AG04449 (cell line): ENCODE data around the gene PPP1R2.
"Not testable (repeated sequence)": the region's sequence is repeated elsewhere in the genome, so short reads cannot be mapped to it uniquely, and the experiment has no call there.

Experiments
- CTCF ChIA-PET: fragments of 350-600 bp; formaldehyde crosslinking; extraction: SDS; loops from one replicate; lab custom pipeline; 2021; ENCODE audit warnings: antibody characterized with exemption; lab: Yijun Ruan, JAX
- POLR2A ChIA-PET: fragments of 400-600, 350-600 bp; formaldehyde crosslinking; extraction: SDS; loops from one replicate; lab custom pipeline; 2020; ENCODE audit warnings: antibody characterized with exemption, inconsistent platforms; lab: Yijun Ruan, JAX
- DNase-seq: peaks from one replicate; pipeline ENCODE4 v3.0.0-alpha.2; 2010; ENCODE audit warnings: low read depth, low spot score
- H3K4me3 ChIP-seq: 2 replicates; pipeline ENCODE4 v1.5.1; 2011; ENCODE audit warnings: low read depth, mild to moderate bottlenecking, control low read depth, low read length
- TF ChIP-seq, protein P1 (sequence below): IDR thresholded peaks from one replicate; pipeline ENCODE4 v1.5.1; 2011; ENCODE audit warnings: mild to moderate bottlenecking, moderate library complexity, low read length, control low read depth, inconsistent platforms; ENCODE audit not compliant: insufficient read depth; ENCODE audit errors: missing control alignments

PPP1R2 gene

DNA sequence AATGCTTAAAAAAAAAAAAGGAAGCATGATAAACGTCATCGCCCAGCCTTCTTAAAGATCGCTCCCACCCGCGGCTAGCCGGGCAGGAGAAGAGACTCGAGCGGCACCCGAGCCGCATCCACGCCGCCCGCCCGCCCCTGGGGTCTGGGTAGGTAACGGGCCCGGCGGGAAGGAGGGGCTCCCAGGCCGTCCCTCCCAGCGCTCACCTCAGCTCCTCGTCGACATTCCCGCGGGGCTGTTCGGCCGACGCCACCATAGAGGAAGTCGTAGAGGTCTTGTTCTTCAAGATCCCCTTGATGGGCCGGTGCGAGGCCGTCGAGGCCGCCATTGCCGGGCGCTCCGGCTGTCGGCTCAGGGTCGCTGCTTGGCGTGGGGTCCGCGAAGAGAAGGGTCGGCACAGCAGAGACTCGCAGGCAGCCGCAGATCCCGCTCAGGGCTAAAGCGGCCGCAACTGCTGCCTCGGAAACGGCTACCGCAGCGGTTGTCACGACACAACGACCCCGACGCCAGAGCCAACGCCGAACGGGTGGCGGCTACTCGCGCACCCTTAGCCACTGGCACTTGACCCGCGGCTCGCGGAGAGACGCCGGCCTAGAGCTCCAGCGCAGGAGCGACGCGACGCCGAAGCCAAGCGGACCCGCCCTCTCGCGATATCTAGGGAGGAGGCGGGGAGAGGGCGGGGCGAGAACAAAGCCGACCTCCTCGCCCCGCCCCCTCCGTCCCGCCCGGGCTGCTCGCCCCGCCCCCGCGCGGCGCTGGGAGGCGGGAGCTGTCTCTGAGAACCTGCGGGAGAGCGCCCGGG lies at the start of gene PPP1R2:
Gene PPP1R2, minus strand, starts transcription at position 628 of the 802 bp plus-strand sequence. Its CDS starts 300 bp downstream, at position 328.
- TF ChIP-seq, protein P1, sequence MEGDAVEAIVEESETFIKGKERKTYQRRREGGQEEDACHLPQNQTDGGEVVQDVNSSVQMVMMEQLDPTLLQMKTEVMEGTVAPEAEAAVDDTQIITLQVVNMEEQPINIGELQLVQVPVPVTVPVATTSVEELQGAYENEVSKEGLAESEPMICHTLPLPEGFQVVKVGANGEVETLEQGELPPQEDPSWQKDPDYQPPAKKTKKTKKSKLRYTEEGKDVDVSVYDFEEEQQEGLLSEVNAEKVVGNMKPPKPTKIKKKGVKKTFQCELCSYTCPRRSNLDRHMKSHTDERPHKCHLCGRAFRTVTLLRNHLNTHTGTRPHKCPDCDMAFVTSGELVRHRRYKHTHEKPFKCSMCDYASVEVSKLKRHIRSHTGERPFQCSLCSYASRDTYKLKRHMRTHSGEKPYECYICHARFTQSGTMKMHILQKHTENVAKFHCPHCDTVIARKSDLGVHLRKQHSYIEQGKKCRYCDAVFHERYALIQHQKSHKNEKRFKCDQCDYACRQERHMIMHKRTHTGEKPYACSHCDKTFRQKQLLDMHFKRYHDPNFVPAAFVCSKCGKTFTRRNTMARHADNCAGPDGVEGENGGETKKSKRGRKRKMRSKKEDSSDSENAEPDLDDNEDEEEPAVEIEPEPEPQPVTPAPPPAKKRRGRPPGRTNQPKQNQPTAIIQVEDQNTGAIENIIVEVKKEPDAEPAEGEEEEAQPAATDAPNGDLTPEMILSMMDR: no peak
- peak; percentile 31 for DNase-seq
- POLR2A ChIA-PET: interaction anchor here (0.7 to 1.0 kb wide), 6 partner anchors 8 to 857 kb away, joined by 3 to 5 read pairs (median 4); partner anchors contain the start of gene FAM43A
- H3K4me3 ChIP-seq: peak within 1 kb of the TSS; percentile 94
- CTCF ChIA-PET: interaction anchor here (0.6 to 3.4 kb wide), 8 partner anchors 10 to 856 kb away, joined by 3 to 30 read pairs (median 3); partner anchors contain the start of gene XXYLT1

DNA sequence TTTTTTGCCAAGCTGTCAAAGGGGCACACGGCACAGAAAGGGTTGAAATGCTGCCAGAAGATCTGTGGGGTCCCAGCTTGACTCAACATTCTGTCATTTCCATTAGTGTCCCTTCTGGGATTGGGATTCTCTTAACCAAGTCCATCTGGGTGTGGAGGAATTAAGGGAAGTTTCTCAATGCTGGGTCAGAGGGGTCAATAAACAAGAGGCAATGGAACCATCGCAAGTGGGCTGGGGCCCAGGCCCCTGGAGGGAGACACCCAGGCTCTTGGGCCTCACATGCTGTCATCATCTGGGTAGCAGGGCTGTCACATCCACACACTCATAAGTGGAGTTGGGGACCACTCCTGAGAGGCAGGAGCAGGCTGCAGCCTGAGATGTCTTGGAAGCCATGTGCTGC lies 48.7 kb upstream of the PPP1R2 start:
- no peak overlapping the region for H3K4me3 ChIP-seq
- TF ChIP-seq, protein P1: no peak
- ChIA-PET CTCF (no interaction called here), POLR2A (no interaction called here)
- DNase-seq: no peak

DNA sequence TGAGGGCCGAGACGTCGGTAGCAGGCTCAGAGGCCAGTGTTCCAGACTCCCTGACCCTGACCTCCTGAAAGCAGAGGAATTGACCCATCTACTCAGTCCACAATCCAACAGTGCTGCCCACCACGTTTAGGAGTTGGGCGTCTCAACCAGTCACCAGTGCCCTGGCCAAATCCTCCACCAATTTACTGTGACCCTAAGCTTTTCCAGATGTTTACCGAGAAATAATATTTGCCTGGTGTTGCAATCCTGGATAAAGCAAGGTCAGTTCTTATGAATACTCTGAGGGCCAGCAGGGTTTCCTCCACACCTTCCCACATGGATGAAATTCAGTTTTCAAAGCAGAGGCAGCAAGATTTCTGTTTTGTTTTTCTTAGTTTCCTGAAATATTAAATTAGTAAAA lies 48.1 kb upstream of the PPP1R2 start:
- TF ChIP-seq, protein P1: no peak
- no peak for DNase-seq
- CTCF ChIA-PET: no interaction called here
- POLR2A ChIA-PET: no interaction called here
- H3K4me3 ChIP-seq: no peak overlapping the region

DNA sequence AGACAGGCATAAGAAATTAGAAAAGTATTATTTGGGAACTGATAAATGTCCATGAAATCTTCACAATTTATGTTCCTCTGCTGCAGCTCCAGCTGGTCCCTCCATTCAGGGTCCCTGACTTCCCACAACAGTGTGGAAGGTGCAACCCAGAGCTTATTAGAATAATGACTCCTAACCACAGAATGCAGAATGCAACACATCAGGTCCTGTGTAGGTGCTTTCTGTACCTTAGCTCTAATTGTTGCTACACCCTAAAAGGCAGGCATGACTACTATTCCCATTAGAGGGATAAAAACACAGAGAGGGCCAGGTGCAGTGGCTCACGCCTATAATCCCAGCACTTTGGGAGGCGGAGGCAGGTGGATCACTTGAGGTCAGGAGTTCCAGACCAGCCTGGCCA lies 47.3 kb upstream of the PPP1R2 start:
- H3K4me3 ChIP-seq, POLR2A ChIA-PET, DNase-seq, CTCF ChIA-PET: not testable (repeated sequence)

DNA sequence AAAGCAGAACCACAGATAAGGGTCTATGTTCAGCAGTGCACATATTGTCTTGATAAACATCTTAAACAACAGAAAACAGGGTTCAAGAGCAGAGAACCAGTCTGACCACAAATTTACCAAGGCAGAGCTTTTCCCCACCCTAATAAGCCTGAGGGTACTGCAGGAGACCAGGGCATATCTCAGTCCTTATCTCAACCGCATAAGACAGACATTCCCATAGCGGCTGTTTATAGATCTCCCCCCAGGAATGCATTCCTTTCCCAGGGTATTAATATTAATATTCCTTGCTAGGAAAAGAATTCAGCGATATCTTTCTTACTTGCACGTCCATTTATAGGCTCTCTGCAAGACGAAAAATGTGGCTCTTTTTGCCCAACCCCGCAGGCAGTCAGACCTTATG lies 46.7 kb upstream of the PPP1R2 start:
- DNase-seq, CTCF ChIA-PET, POLR2A ChIA-PET, H3K4me3 ChIP-seq: not testable (repeated sequence)

DNA sequence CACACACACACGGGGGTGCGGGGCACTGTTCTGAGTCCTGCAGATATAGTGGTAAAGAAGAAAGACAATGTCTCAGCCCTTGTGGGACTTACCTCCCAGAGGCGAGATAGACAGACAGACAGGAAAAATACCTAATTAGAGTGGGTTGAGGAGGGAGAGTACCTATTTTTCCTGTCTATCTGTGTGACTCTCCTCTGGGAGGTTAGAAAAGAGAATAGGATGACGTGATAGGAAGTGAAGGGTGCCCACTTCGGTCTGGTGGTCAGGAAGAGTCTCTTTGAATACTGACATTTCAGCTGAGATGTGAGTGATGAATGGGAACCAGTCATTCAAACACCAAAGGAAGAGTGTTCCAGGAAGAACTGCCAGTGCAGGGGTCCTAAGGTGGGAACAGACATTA lies 44.7 kb upstream of the PPP1R2 start:
- TF ChIP-seq, protein P1: no peak
- no peak for DNase-seq
- ChIA-PET CTCF (no interaction called here), POLR2A (no interaction called here)
- no peak overlapping the region for H3K4me3 ChIP-seq

DNA sequence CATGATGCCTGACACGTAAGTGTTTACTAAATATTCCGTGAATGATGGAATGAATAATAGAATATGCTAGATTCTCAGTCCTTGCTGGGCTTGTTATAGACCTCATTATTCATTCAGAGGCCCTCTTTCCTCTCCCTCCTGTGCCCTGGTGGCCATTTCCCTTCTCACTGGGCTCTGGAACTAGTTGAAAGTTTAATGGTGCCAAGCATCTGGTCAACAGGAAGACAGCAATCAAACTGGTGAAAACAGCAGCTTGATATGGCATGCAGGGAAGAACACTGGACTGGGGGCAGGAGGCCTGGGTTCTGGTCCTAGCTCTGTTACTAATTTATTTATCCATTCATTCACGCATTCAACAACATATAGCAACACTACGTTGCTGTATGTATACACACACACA lies 44.3 kb upstream of the PPP1R2 start:
- ChIA-PET POLR2A (no interaction called here), CTCF (no interaction called here)
- H3K4me3 ChIP-seq: no peak overlapping the region
- TF ChIP-seq, protein P1: no peak
- no peak for DNase-seq
